Measurements from ENCODE around the gene ARFGAP3. TPM values are rescaled to one million over a fixed set of nuclear protein-coding genes. Genes with fewer than 3 reads are reported as not detected.

The ARFGAP3 gene
- polyA plus RNA-seq, 4 donors = 44.3 to 55.1 (median 49.7) TPM

- no peak for DNase-seq (ENCODE audit: low read depth in 4 of 4, low spot score in 2 of 4)
Measured at GRCh38 chr22:42884616-42885375, 27.7 kb upstream of the ARFGAP3 start.

DNA sequence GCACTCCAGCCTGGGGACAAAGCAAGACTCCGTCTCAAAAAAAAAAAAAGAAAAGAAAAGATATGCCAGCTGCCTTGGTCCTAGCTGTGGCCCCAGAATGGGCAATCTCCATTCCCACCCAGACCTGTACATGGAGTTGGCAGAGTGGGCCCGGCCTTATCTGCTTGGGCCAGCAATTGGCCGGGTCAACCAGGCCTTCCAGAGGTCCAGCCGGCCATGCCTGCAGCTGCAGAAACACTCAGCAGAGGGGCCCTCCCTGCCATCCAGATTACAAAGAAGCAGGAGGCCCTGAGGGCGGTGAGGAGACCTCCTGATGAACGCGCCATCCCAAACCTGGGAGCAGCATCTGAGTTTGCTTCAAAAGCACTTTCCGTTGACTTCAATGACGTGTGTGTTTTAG is 26.9 kb upstream of the ARFGAP3 start:
- DNase-seq (ENCODE audit: low read depth in 4 of 4, low spot score in 2 of 4) = no peak

- DNase-seq (ENCODE audit: low read depth in 4 of 4, low spot score in 2 of 4) = no peak
Measured at GRCh38 chr22:42883121-42883520, 26.0 kb upstream of the ARFGAP3 start.

GRCh38 chr22:42881982-42882656 is 25.0 kb upstream of the ARFGAP3 start:
- no peak for DNase-seq (ENCODE audit: low read depth in 4 of 4, low spot score in 2 of 4)

DNA sequence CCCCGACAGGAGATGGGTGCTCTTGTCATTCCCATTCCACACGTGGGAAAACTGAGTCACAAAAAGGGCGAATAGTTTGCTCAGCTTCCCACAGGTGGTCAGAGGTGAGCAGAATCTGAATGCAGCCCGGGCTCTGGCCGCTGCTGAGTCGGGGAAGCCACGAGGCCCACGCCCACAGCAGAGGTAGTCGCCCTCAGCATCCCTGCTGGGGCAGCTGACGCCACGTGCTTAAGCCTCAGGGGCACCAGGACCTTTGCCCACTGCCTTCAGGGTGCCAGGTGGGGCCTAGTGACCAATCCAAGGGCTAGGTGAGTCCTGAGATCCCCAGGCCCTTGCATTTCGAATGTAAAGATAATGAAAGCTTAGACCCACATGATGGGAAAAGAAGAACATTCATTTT is 24.2 kb upstream of the ARFGAP3 start:
- no peak for DNase-seq (ENCODE audit: low read depth in 4 of 4, low spot score in 2 of 4)

DNA sequence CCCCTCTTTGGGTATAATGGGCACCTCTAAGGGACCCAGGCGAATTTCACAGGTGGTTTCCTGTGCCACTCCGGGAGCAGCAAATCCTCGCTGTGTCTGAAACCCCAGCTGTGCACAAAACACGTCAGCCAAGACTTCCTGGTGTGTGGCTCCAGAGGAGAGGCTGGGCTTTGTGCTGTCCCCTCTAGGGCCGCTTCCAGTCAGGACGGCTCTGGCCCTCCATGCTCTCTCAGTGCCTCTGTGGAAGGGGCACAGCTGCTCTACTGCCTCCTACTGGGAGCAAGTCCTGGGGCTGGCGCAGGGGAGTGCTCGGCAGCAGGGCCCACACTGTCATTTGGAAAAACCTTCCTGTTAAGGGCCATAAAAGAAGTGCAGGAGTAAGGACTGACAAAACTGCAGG is 23.7 kb upstream of the ARFGAP3 start:
- DNase-seq (ENCODE audit: low read depth in 4 of 4, low spot score in 2 of 4) = no peak

DNA sequence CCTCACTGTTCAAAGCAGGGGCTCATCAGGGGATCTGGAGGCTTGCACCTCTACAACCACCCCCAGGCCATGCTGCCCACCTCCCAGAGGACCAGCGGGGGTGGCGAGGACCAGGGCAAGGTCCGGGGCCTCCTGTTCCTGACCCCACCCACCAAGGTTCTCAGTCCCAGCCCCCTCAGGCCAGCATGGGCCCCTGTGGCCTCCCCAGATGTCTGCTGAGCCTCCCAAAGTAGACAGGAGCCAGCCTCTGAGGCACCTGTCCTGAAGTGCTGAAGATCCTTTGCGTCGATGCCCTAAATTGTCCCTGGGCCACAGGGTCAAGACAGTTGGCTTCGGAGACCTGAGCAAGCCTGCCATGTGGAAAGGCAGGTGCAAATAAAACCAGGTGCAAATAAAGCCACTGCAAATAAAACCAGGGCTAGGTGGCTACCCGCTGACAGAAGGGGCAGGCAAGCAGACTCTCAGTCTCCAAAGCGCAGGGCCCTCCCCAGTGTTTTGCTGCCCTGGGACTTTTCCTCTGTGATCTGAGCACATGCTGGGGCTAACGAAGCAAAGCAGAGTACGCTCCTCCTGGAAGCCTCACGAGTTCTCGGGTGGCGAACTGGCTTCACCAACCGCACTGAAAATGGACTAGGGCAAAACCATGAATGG is 22.4 kb upstream of the ARFGAP3 start:
- no peak for DNase-seq (ENCODE audit: low read depth in 4 of 4, low spot score in 2 of 4)

DNA sequence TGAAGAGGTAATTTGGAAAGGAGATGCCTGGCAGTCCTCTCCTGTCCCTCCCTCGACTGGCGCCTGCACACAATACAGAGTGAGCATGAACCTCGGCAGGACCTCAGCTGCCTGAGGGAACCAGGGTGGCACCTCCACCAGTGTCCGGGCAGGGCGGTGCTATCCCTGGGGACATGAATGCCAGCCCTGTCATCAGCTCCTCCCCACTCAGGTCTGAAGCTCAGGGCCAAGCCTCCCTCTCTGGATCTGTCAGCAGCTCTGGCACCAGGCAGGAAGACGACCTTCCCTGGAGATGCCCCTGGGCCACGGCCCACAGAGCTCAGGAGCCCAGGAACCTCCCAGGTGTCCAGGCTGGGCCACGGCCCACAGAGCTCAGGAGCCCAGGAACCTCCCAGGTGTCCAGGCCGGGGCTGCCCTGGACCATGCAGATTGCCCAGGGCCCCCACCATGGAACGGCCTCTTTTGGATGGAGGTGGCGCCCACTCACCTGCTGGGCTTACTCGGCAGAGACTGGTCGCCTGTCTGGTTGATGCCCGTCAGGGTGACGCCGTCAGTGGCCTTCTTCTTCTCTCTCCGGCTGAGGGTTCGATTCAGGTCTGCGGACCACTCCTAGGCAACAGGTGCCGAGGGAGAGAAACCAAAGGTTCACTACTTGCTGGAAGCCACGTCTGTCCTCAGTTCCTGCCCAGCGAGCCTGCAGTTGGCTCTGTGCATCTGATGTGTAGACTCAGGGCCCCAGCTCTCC is 21.7 kb upstream of the ARFGAP3 start:
- no peak for DNase-seq (ENCODE audit: low read depth in 4 of 4, low spot score in 2 of 4)

DNA sequence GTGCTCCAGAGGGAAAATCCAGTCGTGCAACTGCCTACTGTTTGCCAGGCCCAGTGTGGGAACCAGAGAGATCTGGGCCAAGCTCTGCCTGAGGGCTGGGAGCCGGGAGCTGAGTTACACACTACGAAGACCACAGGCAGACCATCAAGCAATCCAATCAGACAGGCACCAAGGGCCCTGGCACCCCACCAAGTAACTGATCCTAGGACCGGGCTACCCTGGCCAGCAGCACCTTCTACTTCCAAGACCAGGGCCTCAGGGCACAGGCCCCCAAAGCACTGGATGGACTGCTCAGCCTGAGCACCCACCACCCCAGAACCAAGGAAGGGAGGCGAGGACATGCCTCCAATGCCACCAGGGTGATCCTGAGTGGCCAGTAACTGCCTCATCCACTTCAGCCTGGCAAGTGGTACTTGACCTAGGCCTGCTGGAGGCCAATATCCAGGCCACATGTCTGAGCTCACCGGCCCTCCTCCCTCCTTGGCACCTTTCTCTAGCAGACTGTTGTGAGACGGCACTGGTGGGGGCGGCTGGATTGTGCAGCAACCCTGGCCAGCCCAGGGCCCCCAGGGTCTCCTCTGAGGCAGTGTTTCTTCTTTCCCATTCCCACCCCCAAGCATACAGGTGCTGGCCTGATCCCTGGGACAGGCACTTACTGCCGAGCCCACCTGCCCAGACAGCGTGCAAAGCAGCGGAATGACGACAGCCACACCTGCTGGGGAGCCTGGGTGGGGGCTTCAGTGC is 20.7 kb upstream of the ARFGAP3 start:
- DNase-seq (ENCODE audit: low read depth in 4 of 4, low spot score in 2 of 4) = no peak

DNA sequence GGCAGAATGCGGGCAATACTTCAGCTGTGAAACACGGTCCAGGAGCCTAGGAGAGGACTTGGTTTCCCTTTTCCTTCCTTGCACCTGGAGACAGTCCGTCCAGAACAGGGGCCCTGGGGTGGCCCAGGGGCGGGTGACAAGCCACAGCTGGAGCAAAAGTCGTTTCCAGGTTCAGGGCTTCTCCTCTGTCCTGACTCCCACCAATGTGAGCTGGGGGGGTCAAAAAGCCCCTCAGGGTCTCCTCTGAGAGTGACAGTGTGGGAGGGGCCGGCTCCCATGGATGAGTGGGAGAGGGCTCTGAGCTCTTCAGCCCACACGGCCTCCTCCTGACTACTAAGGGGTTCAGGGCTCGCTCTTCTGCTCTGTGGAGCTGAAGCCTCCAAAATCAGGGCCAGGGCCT is 20.1 kb upstream of the ARFGAP3 start:
- DNase-seq (ENCODE audit: low read depth in 4 of 4, low spot score in 2 of 4) = no peak

DNA sequence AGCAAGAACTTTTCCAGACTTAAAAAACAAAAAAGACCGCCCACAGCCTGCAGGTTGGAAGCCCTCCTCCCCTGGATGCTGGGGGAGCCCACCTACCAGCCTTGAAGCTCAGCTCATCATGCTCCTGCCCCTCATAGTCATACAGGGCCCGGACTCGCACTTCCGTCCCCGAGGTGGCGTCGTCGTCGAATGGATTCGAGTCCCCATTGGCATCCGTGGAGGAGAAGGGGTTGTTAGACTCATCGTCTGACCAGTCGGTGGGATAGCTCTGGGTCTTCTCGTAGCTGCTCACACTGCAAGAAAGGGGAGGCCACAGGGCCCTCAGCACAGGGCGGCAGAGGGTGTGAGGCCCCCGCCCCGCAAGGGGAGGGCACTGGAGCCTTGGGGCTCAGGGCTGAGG is 19.0 kb upstream of the ARFGAP3 start:
- no peak for DNase-seq (ENCODE audit: low read depth in 4 of 4, low spot score in 2 of 4)

DNA sequence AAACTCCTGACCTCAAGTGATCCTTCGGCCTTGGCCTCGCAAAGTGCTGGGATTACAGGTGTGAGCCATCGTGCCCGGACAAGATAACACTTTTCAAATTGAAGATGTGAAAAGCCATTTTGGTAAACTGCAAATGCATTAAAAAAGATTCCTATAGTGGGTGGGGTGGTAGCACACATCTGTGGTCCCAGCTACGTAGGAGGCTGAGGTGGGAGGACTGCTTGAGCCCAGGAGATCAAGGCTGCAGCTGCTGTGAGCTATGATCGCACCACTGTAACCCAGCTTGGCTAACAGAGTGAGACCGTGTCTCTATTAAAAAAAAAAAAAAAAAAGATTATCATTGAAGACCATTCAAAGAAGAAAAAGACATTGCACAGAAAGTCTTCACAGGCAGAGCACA is 16.9 kb upstream of the ARFGAP3 start:
- DNase-seq (ENCODE audit: low read depth in 4 of 4, low spot score in 2 of 4) = no peak

GRCh38 chr22:42873356-42873755 is 16.3 kb upstream of the ARFGAP3 start:
- DNase-seq (ENCODE audit: low read depth in 4 of 4, low spot score in 2 of 4) = no peak

GRCh38 chr22:42872821-42873220 is 15.7 kb upstream of the ARFGAP3 start:
- no peak for DNase-seq (ENCODE audit: low read depth in 4 of 4, low spot score in 2 of 4)

GRCh38 chr22:42871146-42872050 is 14.3 kb upstream of the ARFGAP3 start:
- no peak for DNase-seq (ENCODE audit: low read depth in 4 of 4, low spot score in 2 of 4)

GRCh38 chr22:42869888-42870480 is 12.9 kb upstream of the ARFGAP3 start:
- DNase-seq (ENCODE audit: low read depth in 4 of 4, low spot score in 2 of 4) = no peak

DNA sequence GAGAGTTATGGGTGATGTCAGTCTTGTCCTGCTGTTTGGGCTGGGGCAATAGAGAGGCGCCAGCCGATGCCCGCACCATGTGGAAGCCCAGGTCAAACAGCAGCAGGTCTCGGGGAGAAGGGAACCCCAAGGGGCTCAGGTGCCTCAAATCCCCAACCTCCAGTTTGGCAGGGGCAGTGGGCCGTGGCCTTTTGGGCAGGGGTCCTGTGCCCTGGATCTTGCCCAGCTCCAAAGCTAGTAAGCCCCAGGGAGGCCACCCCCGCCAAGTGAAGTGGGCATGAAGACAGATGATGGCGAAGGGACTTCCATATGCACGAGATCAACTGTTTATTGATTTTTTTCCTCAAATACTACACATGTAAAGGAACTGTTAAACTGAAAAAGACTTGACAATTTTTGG is 12.4 kb upstream of the ARFGAP3 start:
- no peak for DNase-seq (ENCODE audit: low read depth in 4 of 4, low spot score in 2 of 4)

GRCh38 chr22:42868751-42869251 is 11.7 kb upstream of the ARFGAP3 start:
- DNase-seq (ENCODE audit: low read depth in 4 of 4, low spot score in 2 of 4) = no peak

DNA sequence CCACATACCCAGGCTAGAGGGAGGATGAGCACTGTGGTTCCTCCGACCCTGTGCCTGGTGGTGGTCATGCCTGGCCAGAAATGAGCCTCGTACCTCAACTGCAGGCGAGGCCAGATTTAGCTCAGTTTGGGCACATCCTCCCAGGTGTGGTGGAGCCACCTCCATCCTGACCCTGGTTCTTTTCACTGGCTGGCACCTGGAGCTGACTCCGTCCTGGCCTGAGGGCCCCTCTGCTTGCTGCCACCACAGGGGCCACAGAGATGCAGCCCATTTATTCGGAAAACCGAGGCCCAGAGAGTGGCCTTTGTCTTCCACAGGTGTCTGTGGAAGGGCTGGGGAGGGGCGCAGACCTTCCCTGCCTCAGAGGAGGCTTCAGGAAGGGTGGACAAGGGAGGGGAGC is 9.0 kb upstream of the ARFGAP3 start:
- DNase-seq (ENCODE audit: low read depth in 4 of 4, low spot score in 2 of 4) = no peak

All from left renal cortex interstitium (tissue), 4 donors.